Smooth muscle cell (in vitro differentiated cells): ENCODE results near the gene RSU1. TPM values are rescaled to one million over a fixed set of nuclear protein-coding genes. Genes with fewer than 3 reads are reported as not detected.

Experiments
- DNase-seq: peaks from one replicate; lab custom pipeline; 2025; ENCODE audit not compliant: unreplicated experiment; lab: John Stamatoyannopoulos, UW
- H2AFZ ChIP-seq: fragments of 200-600 bp; sonication (generic); 2 replicates; pipeline ENCODE4 v1.6.0; 2016; ENCODE audit warnings: antibody characterized with exemption, low read depth, mild to moderate bottlenecking
- H3F3A ChIP-seq: fragments of 200-600 bp; sonication (generic); 2 replicates; pipeline ENCODE4 v1.6.0; 2017; ENCODE audit warnings: antibody characterized with exemption, low read depth
- H3K27ac ChIP-seq: fragments of 200-600 bp; sonication (generic); 2 replicates; pipeline ENCODE4 v1.5.1; 2016; ENCODE audit warnings: low read depth, mild to moderate bottlenecking
- H3K27me3 ChIP-seq: fragments of 200-600 bp; sonication (generic); 2 replicates; pipeline ENCODE4 v1.6.1; 2016; ENCODE audit warnings: low read depth, mild to moderate bottlenecking
- H3K36me3 ChIP-seq: fragments of 200-600 bp; sonication (generic); 2 replicates; pipeline ENCODE4 v1.5.1; 2016; ENCODE audit warnings: low read depth
- H3K4me1 ChIP-seq: fragments of 200-600 bp; sonication (generic); 2 replicates; pipeline ENCODE4 v1.5.1; 2016; ENCODE audit warnings: low read depth
- H3K4me2 ChIP-seq: fragments of 200-600 bp; sonication (generic); 2 replicates; pipeline ENCODE4 v1.6.0; 2016; ENCODE audit warnings: mild to moderate bottlenecking
- H3K4me3 ChIP-seq: fragments of 200-600 bp; sonication (generic); 2 replicates; pipeline ENCODE4 v1.5.1; 2016; ENCODE audit warnings: mild to moderate bottlenecking
- H3K79me2 ChIP-seq: fragments of 200-600 bp; sonication (generic); 2 replicates; pipeline ENCODE4 v1.6.0; 2016; ENCODE audit warnings: low read depth, mild to moderate bottlenecking
- H3K9ac ChIP-seq: fragments of 200-600 bp; sonication (generic); 2 replicates; pipeline ENCODE4 v1.6.0; 2016; ENCODE audit warnings: low read depth
- H3K9me3 ChIP-seq: fragments of 200-600 bp; sonication (generic); replicated peaks from 2 replicates; pipeline ENCODE4 v1.5.1; 2016; ENCODE audit warnings: low read depth
- H4K20me1 ChIP-seq: fragments of 200-600 bp; sonication (generic); 2 replicates; pipeline ENCODE4 v1.6.0; 2016; ENCODE audit warnings: low read depth
- CTCF ChIP-seq: fragments of 200-600 bp; sonication (generic); IDR thresholded peaks from 2 replicates; pipeline ENCODE4 v1.5.1; 2017; ENCODE audit warnings: borderline replicate concordance, mild to moderate bottlenecking, antibody characterized with exemption; ENCODE audit not compliant: insufficient read depth, poor library complexity, severe bottlenecking
- WGBS: methylation state at CpG from one replicate; pipeline ENCODE4 v1.1.7; 2016; ENCODE audit warnings: low lambda C conversion rate; 5-methylcytosine and 5-hydroxymethylcytosine counted together
- polyA plus RNA-seq: library from polyadenylated mRNA; unstranded; fragments of >200 nt; fragmentation: Nextera tagmentation; extraction: Ambion mirVana; gene quantifications from 2 replicates; pipeline ENCODE4 v1.2.1, GENCODE V29; 2016
- total RNA-seq: library from RNA; depleted of rRNA; stranded (reverse); fragments of >200 nt; gene quantifications from 2 replicates; pipeline ENCODE4 v1.2.3, GENCODE V29; 2014

The RSU1 gene
- total and polyA plus RNA-seq, 2 experiments from 2014 or later, result 110 to 128 TPM

- Histone ChIP-seq H3K79me2 (peaks cover 47% of the 10 kb centered on the region), H3K27me3 (no peaks in the 10 kb centered on the region), H3K9ac (peak overlapping the region; percentile 36), H3K4me2 (peak overlapping the region; percentile 93), H4K20me1 (peaks cover 3% of the 10 kb centered on the region), H3K36me3 (no peaks in the 10 kb centered on the region), H3K9me3 (no peaks in the 10 kb centered on the region), H3K4me3 (peak overlapping the region; percentile 67), H3F3A (peaks cover 9% of the 10 kb centered on the region), H3K4me1 (peaks cover 8% of the 10 kb centered on the region), H2AFZ (peak overlapping the region; percentile 59), H3K27ac (peak overlapping the region; percentile 39)
- 9% methylated on average over 12 of the region's 12 CpGs for WGBS
- DNase-seq, result no peak
- TF ChIP-seq CTCF, result no peak
These were observed 447 bp downstream of the RSU1 start for GRCh38 chr10:16816830-16817124.

- peak overlapping the region; percentile 39 for H3K27ac ChIP-seq
- peak overlapping the region; percentile 93 for H3K4me2 ChIP-seq
- no peak for TF ChIP-seq CTCF
- H3K4me3 ChIP-seq, result peak overlapping the region; percentile 67
- peaks cover 9% of the 10 kb centered on the region for H4K20me1 ChIP-seq
- no peaks in the 10 kb centered on the region for H3K36me3 ChIP-seq
- no peak overlapping the region for H2AFZ ChIP-seq
- H3K9ac ChIP-seq, result peak overlapping the region; percentile 36
- H3K9me3 ChIP-seq, result no peaks in the 10 kb centered on the region
- 75% methylated on average over 4 of the region's 4 CpGs for WGBS
- H3K4me1 ChIP-seq, result peaks cover 8% of the 10 kb centered on the region
- H3F3A ChIP-seq, result peaks cover 9% of the 10 kb centered on the region
- DNase-seq, result no peak
- no peaks in the 10 kb centered on the region for H3K27me3 ChIP-seq
- H3K79me2 ChIP-seq, result peaks cover 53% of the 10 kb centered on the region
These were observed 1.1 kb downstream of the RSU1 start for GRCh38 chr10:16816171-16816570.

- no peaks in the 10 kb centered on the region for H3K9me3 ChIP-seq
- peaks cover 75% of the 10 kb centered on the region for H3K79me2 ChIP-seq
- peaks cover 9% of the 10 kb centered on the region for H3F3A ChIP-seq
- H3K27me3 ChIP-seq, result no peaks in the 10 kb centered on the region
- no peak overlapping the region for H3K4me3 ChIP-seq
- no peak overlapping the region for H2AFZ ChIP-seq
- DNase-seq, result no peak
- no peak overlapping the region for H3K9ac ChIP-seq
- peaks cover 8% of the 10 kb centered on the region for H3K4me1 ChIP-seq
- peaks cover 30% of the 10 kb centered on the region for H4K20me1 ChIP-seq
- WGBS, result 94% methylated on average over 3 of the region's 3 CpGs
- no peak overlapping the region for H3K27ac ChIP-seq
- TF ChIP-seq CTCF, result no peak
- H3K36me3 ChIP-seq, result no peaks in the 10 kb centered on the region
- H3K4me2 ChIP-seq, result no peak overlapping the region
These were observed 3.2 kb downstream of the RSU1 start for GRCh38 chr10:16814012-16814411.

- no peak overlapping the region for H3K4me2 ChIP-seq
- no peaks in the 10 kb centered on the region for H3F3A ChIP-seq
- no peaks in the 10 kb centered on the region for H3K27me3 ChIP-seq
- TF ChIP-seq CTCF, result no peak
- no peaks in the 10 kb centered on the region for H3K9me3 ChIP-seq
- peaks cover 77% of the 10 kb centered on the region for H3K79me2 ChIP-seq
- no peak overlapping the region for H3K9ac ChIP-seq
- H3K36me3 ChIP-seq, result no peaks in the 10 kb centered on the region
- peaks cover 33% of the 10 kb centered on the region for H4K20me1 ChIP-seq
- no peak for DNase-seq
- no peak overlapping the region for H2AFZ ChIP-seq
- WGBS, result 93% methylated on average over 4 of the region's 4 CpGs
- no peak overlapping the region for H3K4me3 ChIP-seq
- H3K4me1 ChIP-seq, result peaks cover 8% of the 10 kb centered on the region
- no peak overlapping the region for H3K27ac ChIP-seq
These were observed 4.5 kb downstream of the RSU1 start for GRCh38 chr10:16812676-16813075.
